CD14-positive monocyte (primary cell): Measurements from ENCODE around the gene HSBP1. TPM values are rescaled to one million over a fixed set of nuclear protein-coding genes. Genes with fewer than 3 reads are reported as not detected.

Experiments
- DNase-seq, 3 donors: peaks; one replicate each; pipeline ENCODE4 v3.0.0-alpha.2; 2011 to 2022
- H2AFZ ChIP-seq: 2 replicates; pipeline ENCODE4 v1.6.0; 2012; ENCODE audit warnings: mild to moderate bottlenecking, low read depth, low read length, inconsistent platforms; ENCODE audit not compliant: insufficient read depth, poor library complexity, severe bottlenecking
- H3K27ac ChIP-seq, 2 donors: 1 replicate in 1 of 2; 2 replicates in 1 of 2; pipeline ENCODE4 v1.5.1; 2012 to 2013; ENCODE audit warnings: low read length in 2 of 2, control low read depth in 1 of 2, inconsistent platforms in 1 of 2, low read depth in 1 of 2, mild to moderate bottlenecking in 1 of 2
- H3K27me3 ChIP-seq, 2 donors: one replicate each; pipeline versions ENCODE4 v1.6.0 to v1.6.1; 2011 to 2013; ENCODE audit warnings: low read length in 2 of 2; ENCODE audit not compliant: control insufficient read depth in 2 of 2, insufficient read depth in 2 of 2
- H3K36me3 ChIP-seq, 2 donors: replicated peaks in 1 of 2; 1 replicate in 1 of 2; 2 replicates in 1 of 2; pipeline versions ENCODE4 v1.5.1 to v1.6.1; 2012 to 2013; ENCODE audit warnings: low read length in 2 of 2, control low read depth in 1 of 2, inconsistent platforms in 1 of 2, mild to moderate bottlenecking in 1 of 2; ENCODE audit not compliant: insufficient read depth in 2 of 2, control insufficient read depth in 1 of 2
- H3K4me1 ChIP-seq, 2 donors: 1 replicate in 1 of 2; 2 replicates in 1 of 2; pipeline versions ENCODE4 v1.5.1 to v1.6.1; 2012 to 2013; ENCODE audit warnings: low read length in 2 of 2, control low read depth in 1 of 2, inconsistent platforms in 1 of 2, mild to moderate bottlenecking in 1 of 2, moderate library complexity in 1 of 2; ENCODE audit not compliant: insufficient read depth in 2 of 2, control insufficient read depth in 1 of 2
- H3K4me2 ChIP-seq: replicated peaks from 2 replicates; pipeline ENCODE3; 2012; ENCODE audit warnings: low read length, moderate library complexity, mild to moderate bottlenecking; ENCODE audit not compliant: poor library complexity, severe bottlenecking; ENCODE audit errors: extremely low read depth
- H3K4me3 ChIP-seq, 3 experiments: fragments of 200-600 bp in 1 of 3; sonication (generic) in 1 of 3; replicated peaks in 1 of 3; 1 replicate in 2 of 3; 2 replicates in 1 of 3; pipeline ENCODE4 v1.5.1; 2011 to 2013; ENCODE audit warnings: low read length in 3 of 3, mild to moderate bottlenecking in 3 of 3, control low read depth in 2 of 3, low read depth in 2 of 3, inconsistent platforms in 1 of 3, moderate library complexity in 1 of 3
- H3K79me2 ChIP-seq: 2 replicates; pipeline ENCODE4 v1.6.0; 2012; ENCODE audit warnings: mild to moderate bottlenecking, control low read depth, inconsistent platforms, low read length, moderate library complexity; ENCODE audit not compliant: insufficient read depth
- H3K9ac ChIP-seq: 2 replicates; pipeline ENCODE4 v1.6.0; 2017; ENCODE audit warnings: low read length, mild to moderate bottlenecking; ENCODE audit not compliant: insufficient read depth, poor library complexity, severe bottlenecking
- H3K9me3 ChIP-seq, 2 donors: replicated peaks in 1 of 2; 1 replicate in 1 of 2; 2 replicates in 1 of 2; pipeline versions ENCODE4 v1.5.1 to v1.6.1; 2012 to 2013; ENCODE audit warnings: low read length in 2 of 2, control low read depth in 1 of 2; ENCODE audit not compliant: control insufficient read depth in 1 of 2, insufficient read depth in 1 of 2
- H4K20me1 ChIP-seq: 2 replicates; pipeline ENCODE4 v1.6.0; 2012; ENCODE audit warnings: mild to moderate bottlenecking, low read length, control low read depth, moderate library complexity; ENCODE audit not compliant: insufficient read depth
- H3K27ac Mint-ChIP-seq, 7 donors: one replicate each; pipeline ENCODE4 v1.8.0; 2020; ENCODE audit warnings: mild to moderate bottlenecking in 7 of 7, mixed read lengths in 7 of 7, moderate library complexity in 6 of 7, inconsistent platforms in 2 of 7
- H3K27me3 Mint-ChIP-seq, 3 donors: one replicate each; pipeline ENCODE4 v1.8.0; 2021 to 2022; ENCODE audit warnings: low read depth in 3 of 3, mild to moderate bottlenecking in 3 of 3, mixed read lengths in 3 of 3, moderate library complexity in 3 of 3, inconsistent platforms in 1 of 3
- H3K36me3 Mint-ChIP-seq, 2 donors: one replicate each; pipeline ENCODE4 v1.8.0; 2020; ENCODE audit warnings: mixed read lengths in 2 of 2, inconsistent platforms in 1 of 2, mild to moderate bottlenecking in 1 of 2
- H3K4me1 Mint-ChIP-seq: one replicate; pipeline ENCODE4 v1.8.0; 2020; ENCODE audit warnings: mild to moderate bottlenecking, mixed read lengths
- H3K4me3 Mint-ChIP-seq, 2 donors: one replicate each; pipeline ENCODE4 v1.8.0; 2020; ENCODE audit warnings: mild to moderate bottlenecking in 2 of 2, mixed read lengths in 2 of 2, moderate library complexity in 1 of 2
- H3K9me3 Mint-ChIP-seq, 7 donors: one replicate each; pipeline ENCODE4 v1.8.0; 2020 to 2022; ENCODE audit warnings: mixed read lengths in 7 of 7, mild to moderate bottlenecking in 6 of 7, moderate library complexity in 6 of 7, inconsistent platforms in 2 of 7
- WGBS: methylation state at CpG from one replicate; pipeline ENCODE4 v1.1.5; 2013; ENCODE audit warnings: missing lambda C conversion rate; ENCODE audit not compliant: insufficient coverage; 5-methylcytosine and 5-hydroxymethylcytosine counted together
- intact Hi-C, 2 donors: fragments of 100-400 bp; cut with micrococcal nuclease; formaldehyde crosslinking; loops; one replicate each; pipeline versions ENCODE4 v1.15.0 to v1.15.1; 2023
- polyA plus RNA-seq, 3 donors: library from polyadenylated mRNA; depleted of rRNA in 1 of 3; unstranded in 2 of 3; stranded (reverse) in 1 of 3; fragments of 300-500 nt in 2 of 3; fragments of >200 nt in 1 of 3; fragmentation: Illumina TruSeq in 2 of 3; gene quantifications; 1 replicate in 2 of 3; 2 replicates in 1 of 3; pipeline ENCODE4 v1.2.3, GENCODE V29; 2012 to 2021
- TF ChIP-seq, protein P1 (sequence below): fragments of 200-600 bp; IDR thresholded peaks from one replicate; pipeline ENCODE4 v1.8.0; 2022; ENCODE audit warnings: antibody characterized with exemption, mild to moderate bottlenecking

HSBP1 gene
- polyA plus RNA-seq, 3 donors, result 16.9 to 194 (median 178) TPM

DNA sequence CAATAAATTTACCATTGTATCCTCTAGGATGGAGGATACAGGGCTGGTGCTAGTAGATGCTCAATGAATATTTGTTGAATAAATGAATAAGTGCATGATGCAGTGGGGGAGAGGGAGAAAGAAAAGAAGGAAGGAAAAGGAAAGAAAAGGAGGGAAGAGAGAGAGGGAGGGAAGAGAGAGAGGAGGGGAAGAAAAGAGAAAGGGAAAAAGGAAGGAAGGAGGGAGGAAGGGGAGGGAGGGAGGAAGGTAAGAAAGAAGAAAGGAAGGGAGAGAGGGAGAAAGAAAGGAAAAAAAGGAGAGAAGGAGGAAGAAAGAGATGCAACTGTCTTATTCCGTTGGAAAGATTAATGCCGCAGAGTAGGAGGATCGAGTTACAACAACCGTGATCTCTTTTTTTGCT lies 30.4 kb downstream of the HSBP1 start:
- no peak overlapping the region for H3K27ac Mint-ChIP-seq
- no peak overlapping the region for H3K4me3 ChIP-seq
- WGBS, result 92% methylated on average over 2 of the region's 4 CpGs
- H3K9ac ChIP-seq, result no peak overlapping the region
- peaks cover 0 to 2% (median 0%) of the 10 kb centered on the region in 7 donors for H3K9me3 Mint-ChIP-seq
- intact Hi-C loops, result no loop called here
- H3K27ac ChIP-seq, result no peak overlapping the region
- H2AFZ ChIP-seq, result no peak overlapping the region
- no peak for DNase-seq
- no peaks in the 10 kb centered on the region for H3K27me3 ChIP-seq
- no peaks in the 10 kb centered on the region for H3K9me3 ChIP-seq
- H3K36me3 ChIP-seq, result no peaks in the 10 kb centered on the region
- H3K4me1 Mint-ChIP-seq, result peaks cover 44% of the 10 kb centered on the region
- TF ChIP-seq, protein P1, sequence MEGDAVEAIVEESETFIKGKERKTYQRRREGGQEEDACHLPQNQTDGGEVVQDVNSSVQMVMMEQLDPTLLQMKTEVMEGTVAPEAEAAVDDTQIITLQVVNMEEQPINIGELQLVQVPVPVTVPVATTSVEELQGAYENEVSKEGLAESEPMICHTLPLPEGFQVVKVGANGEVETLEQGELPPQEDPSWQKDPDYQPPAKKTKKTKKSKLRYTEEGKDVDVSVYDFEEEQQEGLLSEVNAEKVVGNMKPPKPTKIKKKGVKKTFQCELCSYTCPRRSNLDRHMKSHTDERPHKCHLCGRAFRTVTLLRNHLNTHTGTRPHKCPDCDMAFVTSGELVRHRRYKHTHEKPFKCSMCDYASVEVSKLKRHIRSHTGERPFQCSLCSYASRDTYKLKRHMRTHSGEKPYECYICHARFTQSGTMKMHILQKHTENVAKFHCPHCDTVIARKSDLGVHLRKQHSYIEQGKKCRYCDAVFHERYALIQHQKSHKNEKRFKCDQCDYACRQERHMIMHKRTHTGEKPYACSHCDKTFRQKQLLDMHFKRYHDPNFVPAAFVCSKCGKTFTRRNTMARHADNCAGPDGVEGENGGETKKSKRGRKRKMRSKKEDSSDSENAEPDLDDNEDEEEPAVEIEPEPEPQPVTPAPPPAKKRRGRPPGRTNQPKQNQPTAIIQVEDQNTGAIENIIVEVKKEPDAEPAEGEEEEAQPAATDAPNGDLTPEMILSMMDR, result no peak
- H3K4me2 ChIP-seq, result no peak overlapping the region
- H3K4me1 ChIP-seq, result peaks cover 27 to 44% of the 10 kb centered on the region in 2 donors
- peaks cover 0 to 8% (median 7%) of the 10 kb centered on the region in 3 donors for H3K27me3 Mint-ChIP-seq
- H3K4me3 Mint-ChIP-seq, result no peak overlapping the region
- H3K79me2 ChIP-seq, result no peaks in the 10 kb centered on the region
- H4K20me1 ChIP-seq, result no peaks in the 10 kb centered on the region
- no peaks in the 10 kb centered on the region for H3K36me3 Mint-ChIP-seq

DNA sequence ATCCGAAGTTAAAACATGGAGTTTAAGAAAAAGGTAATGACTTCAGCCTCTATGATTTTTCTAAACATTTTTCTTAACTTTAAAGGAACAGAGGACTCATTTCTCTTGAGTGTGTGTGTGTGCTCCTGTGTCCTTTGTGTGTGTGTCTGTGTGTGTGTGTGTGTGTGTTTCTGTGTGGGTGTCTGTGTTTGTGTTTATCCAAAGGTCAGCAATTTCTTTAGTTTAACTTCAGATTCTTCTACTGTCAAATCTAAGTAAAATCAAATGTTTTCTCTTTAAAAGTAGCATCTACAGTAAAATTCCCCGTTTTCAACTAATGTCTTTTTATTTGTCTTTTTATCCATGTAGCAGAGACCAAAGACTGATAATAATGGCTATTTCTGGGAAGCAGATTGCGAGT lies 31.8 kb downstream of the HSBP1 start:
- DNase-seq, result no peak
- Histone ChIP-seq H2AFZ (no peak overlapping the region), H3K36me3 (no peaks in the 10 kb centered on the region), H4K20me1 (no peaks in the 10 kb centered on the region), H3K4me3 (no peak overlapping the region), H3K9ac (no peak overlapping the region), H3K9me3 (no peaks in the 10 kb centered on the region), H3K27me3 (no peaks in the 10 kb centered on the region), H3K27ac (no peak overlapping the region), H3K4me2 (no peak overlapping the region), H3K79me2 (no peaks in the 10 kb centered on the region), H3K4me1 (peaks cover 41 to 52% of the 10 kb centered on the region in 2 donors)
- no peak overlapping the region for H3K4me3 Mint-ChIP-seq
- intact Hi-C loops, result no loop called here
- peaks cover 51% of the 10 kb centered on the region for H3K4me1 Mint-ChIP-seq
- H3K9me3 Mint-ChIP-seq, result peaks cover 0 to 2% (median 0%) of the 10 kb centered on the region in 7 donors
- TF ChIP-seq, protein P1, result no peak
- peaks cover 0 to 11% (median 7%) of the 10 kb centered on the region in 3 donors for H3K27me3 Mint-ChIP-seq
- WGBS, result no CpG with 5 or more reads among the region's 3 CpGs
- H3K27ac Mint-ChIP-seq, result no peak overlapping the region
- H3K36me3 Mint-ChIP-seq, result no peaks in the 10 kb centered on the region
